Measurements from ENCODE around the gene TFDP2. TPM values are rescaled to one million over a fixed set of nuclear protein-coding genes. Genes with fewer than 3 reads are reported as not detected.
A peak's percentile ranks its signal among the peaks of the same experiment; 100 is the strongest.

Gene TFDP2
- total RNA-seq, 1 donor from 2014 or later = 64.5 TPM

DNA sequence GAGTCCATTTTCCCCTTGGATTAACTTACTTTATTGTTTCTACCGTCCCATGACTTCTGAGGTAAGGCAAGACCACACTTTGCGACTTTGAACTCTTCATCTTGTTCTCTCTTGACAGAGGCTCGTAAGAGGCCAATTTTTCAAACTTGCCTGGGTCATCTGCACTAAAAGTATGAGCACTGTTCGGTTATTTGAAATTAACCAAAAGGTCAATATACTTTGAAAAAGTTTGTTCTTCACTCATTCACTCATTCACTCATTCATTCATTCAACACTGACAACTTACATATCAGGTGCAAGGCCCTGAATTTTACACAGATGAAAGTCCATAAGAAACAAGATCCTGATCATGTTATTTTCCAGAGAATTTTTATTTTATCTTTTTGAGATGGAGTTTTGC is 215.0 kb downstream of the TFDP2 start:
- Mint-ChIP-seq H3K27ac (ENCODE audit: unreplicated experiment) (no peak overlapping the region), H3K9me3 (no peaks in the 10 kb centered on the region), H3K36me3 (ENCODE audit: low read depth) (no peaks in the 10 kb centered on the region), H3K4me1 (peaks cover 7% of the 10 kb centered on the region), H3K27me3 (ENCODE audit: low read depth) (no peaks in the 10 kb centered on the region), H3K4me3 (no peak overlapping the region)
- DNase-seq (ENCODE audit: low read depth, low spot score) = no peak
- TF ChIP-seq, protein P1, sequence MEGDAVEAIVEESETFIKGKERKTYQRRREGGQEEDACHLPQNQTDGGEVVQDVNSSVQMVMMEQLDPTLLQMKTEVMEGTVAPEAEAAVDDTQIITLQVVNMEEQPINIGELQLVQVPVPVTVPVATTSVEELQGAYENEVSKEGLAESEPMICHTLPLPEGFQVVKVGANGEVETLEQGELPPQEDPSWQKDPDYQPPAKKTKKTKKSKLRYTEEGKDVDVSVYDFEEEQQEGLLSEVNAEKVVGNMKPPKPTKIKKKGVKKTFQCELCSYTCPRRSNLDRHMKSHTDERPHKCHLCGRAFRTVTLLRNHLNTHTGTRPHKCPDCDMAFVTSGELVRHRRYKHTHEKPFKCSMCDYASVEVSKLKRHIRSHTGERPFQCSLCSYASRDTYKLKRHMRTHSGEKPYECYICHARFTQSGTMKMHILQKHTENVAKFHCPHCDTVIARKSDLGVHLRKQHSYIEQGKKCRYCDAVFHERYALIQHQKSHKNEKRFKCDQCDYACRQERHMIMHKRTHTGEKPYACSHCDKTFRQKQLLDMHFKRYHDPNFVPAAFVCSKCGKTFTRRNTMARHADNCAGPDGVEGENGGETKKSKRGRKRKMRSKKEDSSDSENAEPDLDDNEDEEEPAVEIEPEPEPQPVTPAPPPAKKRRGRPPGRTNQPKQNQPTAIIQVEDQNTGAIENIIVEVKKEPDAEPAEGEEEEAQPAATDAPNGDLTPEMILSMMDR (conservative IDR thresholded peaks at IDR 0.05) = no peak

DNA sequence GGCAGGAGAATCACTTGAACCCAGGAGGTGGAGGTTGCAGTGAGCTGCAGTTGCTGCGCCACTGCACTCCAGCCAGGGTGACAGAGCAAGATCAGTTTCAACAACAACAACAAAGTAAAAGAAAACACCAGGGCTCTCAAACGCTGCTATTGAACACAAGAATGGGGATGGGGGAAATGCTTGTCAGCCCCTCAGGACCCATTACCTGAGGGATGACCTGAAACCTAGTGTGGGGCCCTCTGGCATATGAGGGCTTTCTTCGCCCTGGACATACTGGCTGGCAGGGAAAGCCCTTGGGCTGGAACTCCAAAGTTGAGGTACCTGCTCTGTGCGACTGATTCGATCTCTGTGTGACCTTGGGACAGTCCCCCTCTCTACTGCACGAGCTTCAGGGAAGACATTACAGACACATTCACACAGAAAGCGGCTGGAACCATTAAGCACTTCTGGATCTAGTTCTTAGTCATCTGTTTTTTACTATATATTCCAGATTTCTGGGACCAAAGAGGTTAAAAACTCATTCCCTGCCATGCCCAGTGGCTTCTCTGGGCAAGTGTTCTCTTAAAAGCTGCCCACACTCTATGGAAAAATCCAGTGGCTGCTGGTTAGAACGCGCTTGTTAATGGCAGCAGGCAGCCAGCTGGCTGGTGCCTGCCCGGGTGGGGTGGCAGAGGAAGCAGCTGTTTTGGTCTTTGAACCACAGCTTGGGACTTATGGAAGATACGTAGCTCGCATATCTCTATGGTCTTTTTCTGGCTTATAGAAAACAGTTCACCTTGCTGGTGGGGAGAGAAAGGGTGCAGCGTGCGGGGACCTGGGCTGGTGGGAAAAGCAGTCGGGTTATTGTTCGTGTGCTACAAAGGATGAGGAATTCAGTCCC is 215.7 kb downstream of the TFDP2 start:
- Mint-ChIP-seq H3K4me1 (peaks cover 7% of the 10 kb centered on the region), H3K36me3 (ENCODE audit: low read depth) (peaks cover 7% of the 10 kb centered on the region), H3K9me3 (no peaks in the 10 kb centered on the region), H3K4me3 (peak overlapping the region; percentile 6), H3K27ac (ENCODE audit: unreplicated experiment) (no peak overlapping the region), H3K27me3 (ENCODE audit: low read depth) (no peaks in the 10 kb centered on the region)
- TF ChIP-seq, protein P1 (conservative IDR thresholded peaks at IDR 0.05) = no peak
- no peak for DNase-seq (ENCODE audit: low read depth, low spot score)

DNA sequence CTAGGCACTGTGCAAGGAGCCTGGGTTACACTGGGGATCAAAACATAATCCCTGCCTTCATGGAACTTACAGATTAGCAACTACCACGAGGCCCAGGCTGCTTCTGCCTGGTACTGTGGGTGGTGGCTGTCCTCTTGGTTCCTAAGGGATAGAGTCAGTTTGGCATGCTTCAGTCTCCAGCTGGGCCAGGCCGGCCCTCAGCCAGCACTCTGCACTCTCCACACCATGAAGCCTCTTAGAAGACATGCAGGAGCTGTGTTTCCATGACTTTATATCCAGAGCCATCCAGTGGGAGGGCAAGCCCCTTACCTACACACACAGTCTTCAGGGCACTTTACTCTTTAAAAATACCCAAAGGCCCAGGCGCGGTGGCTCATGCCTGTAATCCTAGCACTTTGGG is 218.5 kb downstream of the TFDP2 start:
- no peaks in the 10 kb centered on the region for H3K9me3 Mint-ChIP-seq
- H3K27ac Mint-ChIP-seq (ENCODE audit: unreplicated experiment) = no peak overlapping the region
- H3K4me3 Mint-ChIP-seq = no peak overlapping the region
- no peak for DNase-seq (ENCODE audit: low read depth, low spot score)
- H3K4me1 Mint-ChIP-seq = peaks cover 7% of the 10 kb centered on the region
- H3K27me3 Mint-ChIP-seq (ENCODE audit: low read depth) = no peaks in the 10 kb centered on the region
- H3K36me3 Mint-ChIP-seq (ENCODE audit: low read depth) = peaks cover 21% of the 10 kb centered on the region
- TF ChIP-seq, protein P1 (conservative IDR thresholded peaks at IDR 0.05) = no peak

DNA sequence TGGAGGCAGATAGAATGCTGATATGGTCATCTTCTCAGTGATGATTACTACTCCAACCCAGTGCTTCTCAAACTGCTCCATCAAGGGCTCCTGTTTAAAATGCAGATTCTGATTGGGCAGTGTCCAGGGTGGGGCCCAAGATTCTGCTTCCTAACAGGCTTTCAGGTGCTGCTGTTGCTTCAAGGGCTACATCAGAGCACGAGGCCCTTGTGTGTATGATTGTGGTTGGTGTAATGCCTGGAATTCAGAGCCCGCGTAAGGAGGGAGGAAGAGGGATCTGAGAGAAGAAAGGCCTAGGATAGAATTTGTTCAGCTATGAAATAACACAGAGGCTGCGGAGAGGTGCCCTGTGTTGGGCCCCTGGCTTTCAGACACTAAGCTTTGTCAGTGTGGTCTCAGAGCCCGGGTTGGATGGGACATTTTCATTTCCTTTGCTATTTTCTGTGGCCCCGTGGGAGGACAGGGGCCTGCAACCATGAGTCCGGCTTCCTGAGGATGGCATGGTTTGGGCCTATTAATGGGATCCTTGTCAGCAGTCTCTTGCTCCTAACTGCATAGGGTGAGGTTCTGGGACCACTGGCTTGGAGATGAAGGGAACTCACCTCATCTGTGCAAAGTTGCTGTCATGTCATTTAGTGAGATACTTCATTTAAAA is 219.9 kb downstream of the TFDP2 start:
- TF ChIP-seq, protein P1 (conservative IDR thresholded peaks at IDR 0.05) = no peak
- DNase-seq (ENCODE audit: low read depth, low spot score) = no peak
- Mint-ChIP-seq H3K9me3 (no peaks in the 10 kb centered on the region), H3K4me3 (no peak overlapping the region), H3K27ac (ENCODE audit: unreplicated experiment) (peak overlapping the region; percentile 35), H3K27me3 (ENCODE audit: low read depth) (no peaks in the 10 kb centered on the region), H3K4me1 (peaks cover 7% of the 10 kb centered on the region), H3K36me3 (ENCODE audit: low read depth) (peaks cover 26% of the 10 kb centered on the region)

DNA sequence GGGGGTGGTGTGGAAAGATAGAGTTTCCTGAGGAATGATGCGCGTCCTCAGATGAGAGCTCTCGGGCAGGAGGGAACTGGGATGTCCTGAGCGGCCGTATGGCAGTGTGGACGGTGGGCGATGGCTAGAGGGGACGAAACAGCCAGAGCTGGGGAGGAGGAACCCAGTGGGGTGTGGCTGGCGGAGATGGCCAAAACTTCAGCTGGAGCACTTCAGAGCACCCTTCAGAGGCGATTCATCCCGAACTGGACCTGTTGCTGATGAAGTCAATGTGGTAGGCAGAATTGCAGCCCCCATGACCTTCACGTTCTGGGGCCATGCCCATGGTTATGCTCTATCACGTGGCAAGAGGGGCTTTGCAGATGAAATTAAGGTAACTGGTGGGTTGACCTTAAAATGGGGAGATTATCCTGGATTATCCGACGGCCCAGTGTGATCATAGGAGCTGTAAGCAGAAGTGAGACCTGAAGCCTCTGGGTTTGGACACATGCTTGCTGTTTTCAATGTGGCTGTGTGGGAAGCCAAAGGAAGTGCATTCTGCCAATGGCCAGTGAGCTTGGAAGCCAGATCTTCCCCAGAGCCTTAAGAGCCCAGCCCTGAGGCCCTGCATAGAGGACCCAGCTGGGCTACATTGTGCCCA is 220.6 kb downstream of the TFDP2 start:
- Mint-ChIP-seq H3K4me3 (no peak overlapping the region), H3K4me1 (no peaks in the 10 kb centered on the region), H3K27ac (ENCODE audit: unreplicated experiment) (no peak overlapping the region), H3K9me3 (no peaks in the 10 kb centered on the region), H3K27me3 (ENCODE audit: low read depth) (no peaks in the 10 kb centered on the region), H3K36me3 (ENCODE audit: low read depth) (peaks cover 28% of the 10 kb centered on the region)
- no peak for DNase-seq (ENCODE audit: low read depth, low spot score)
- TF ChIP-seq, protein P1 (conservative IDR thresholded peaks at IDR 0.05) = no peak
